ENCODE data around the gene RNF208.

GRCh38 chr9:137184881-137185660 is 37.0 kb downstream of the RNF208 start:
- TF ChIP-seq EZH2 (IDR thresholded peaks at IDR 0.05; ENCODE audit: borderline replicate concordance, low read depth, low read length, severe bottlenecking) = no peak
- TF ChIP-seq CTCF (IDR thresholded peaks at IDR 0.05; ENCODE audit: borderline replicate concordance, extremely low read depth, low read length, poor library complexity, severe bottlenecking) = no peak
